ENCODE data around the gene GPR142.

GPR142 gene

GRCh38 chr17:74367206-74367605 is at the start of gene GPR142:
Gene GPR142 (plus strand): TSS chr17:74367506. CDS start chr17:74369541, 2,035 bp downstream.
- DNase-seq: no peak

- no peak for DNase-seq
These were observed 48.9 kb upstream of the GPR142 start for GRCh38 chr17:74318391-74318790.

GRCh38 chr17:74324521-74324920 is 42.8 kb upstream of the GPR142 start:
- DNase-seq: no peak

DNA sequence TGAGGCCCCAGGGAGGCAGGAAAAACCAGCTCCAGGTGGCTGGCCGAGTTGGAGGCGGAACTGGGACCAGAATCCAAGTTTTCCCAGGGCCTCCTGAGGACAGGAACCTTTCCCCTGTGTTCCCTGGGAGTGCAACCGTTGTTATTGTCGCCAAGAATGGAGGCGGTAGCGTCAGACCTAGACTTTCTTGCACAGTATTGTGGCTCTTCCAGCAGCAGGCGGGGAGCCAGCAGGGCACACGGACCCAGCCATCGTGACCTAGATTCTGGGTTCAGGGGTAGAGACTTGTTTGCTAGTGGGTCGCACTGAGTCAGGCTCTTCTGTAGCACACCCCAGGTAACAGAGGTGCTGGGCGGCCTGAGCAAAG is 41.9 kb upstream of the GPR142 start:
- DNase-seq: no peak

DNA sequence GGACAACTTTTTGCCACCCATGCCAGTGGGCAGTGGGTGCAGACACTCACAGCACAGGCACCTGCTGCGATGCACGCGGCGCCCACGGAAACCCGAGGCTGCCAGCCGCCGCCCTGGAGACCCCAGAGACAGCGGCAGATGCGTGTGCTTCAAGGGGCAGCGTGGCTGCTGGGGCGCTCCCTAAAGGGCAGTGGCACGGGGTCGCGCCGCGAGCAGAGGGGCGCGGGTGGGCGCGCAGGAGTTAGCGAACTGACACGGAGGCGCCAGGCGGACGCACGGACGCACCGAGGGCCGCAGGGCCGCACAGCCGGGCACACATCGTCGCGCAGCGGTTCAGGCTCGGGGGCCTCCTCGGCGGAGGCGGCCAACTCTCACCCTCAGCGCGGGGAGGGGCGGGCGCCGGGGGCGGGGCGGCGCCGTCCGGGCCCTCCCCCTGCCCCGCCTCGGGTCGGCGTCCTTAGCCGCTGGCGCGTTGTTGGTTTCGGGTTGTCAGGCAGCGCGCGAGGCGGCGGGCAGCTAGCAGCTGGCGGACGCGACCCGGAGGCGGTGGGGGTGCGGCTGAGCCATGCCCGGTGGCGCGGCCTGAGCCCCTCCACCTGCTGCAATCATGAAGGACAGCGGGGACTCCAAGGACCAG is 41.4 kb upstream of the GPR142 start, which contains the start of gene KIF19:
Gene KIF19, plus strand, starts transcription at position 484 of the 637 bp plus-strand sequence. Its CDS starts 124 bp downstream, at position 608.
- DNase-seq: no peak

GRCh38 chr17:74326506-74326905 is 40.8 kb upstream of the GPR142 start:
- DNase-seq: no peak

DNA sequence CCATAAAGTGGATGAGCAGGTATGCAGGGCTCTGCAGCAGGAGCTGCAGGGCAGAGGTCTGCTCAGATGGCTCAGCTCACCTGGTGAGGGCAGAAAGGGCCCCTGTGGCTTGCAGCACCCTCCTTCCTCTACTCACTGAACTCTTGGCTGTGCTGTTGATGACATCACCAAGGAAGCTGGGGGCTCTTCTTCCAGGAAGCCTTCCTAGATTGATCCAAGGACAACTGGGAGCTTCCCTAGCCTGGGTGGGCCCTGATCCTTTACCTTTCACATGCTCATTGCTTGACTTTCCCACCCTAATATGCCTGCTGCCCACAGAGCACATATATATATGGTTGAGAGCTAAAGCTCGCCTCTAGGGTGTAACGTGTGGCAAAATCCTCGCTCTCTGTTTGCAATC is 38.8 kb upstream of the GPR142 start:
- no peak for DNase-seq

- no peak for DNase-seq
These were observed 37.9 kb upstream of the GPR142 start for GRCh38 chr17:74329378-74329777.

DNA sequence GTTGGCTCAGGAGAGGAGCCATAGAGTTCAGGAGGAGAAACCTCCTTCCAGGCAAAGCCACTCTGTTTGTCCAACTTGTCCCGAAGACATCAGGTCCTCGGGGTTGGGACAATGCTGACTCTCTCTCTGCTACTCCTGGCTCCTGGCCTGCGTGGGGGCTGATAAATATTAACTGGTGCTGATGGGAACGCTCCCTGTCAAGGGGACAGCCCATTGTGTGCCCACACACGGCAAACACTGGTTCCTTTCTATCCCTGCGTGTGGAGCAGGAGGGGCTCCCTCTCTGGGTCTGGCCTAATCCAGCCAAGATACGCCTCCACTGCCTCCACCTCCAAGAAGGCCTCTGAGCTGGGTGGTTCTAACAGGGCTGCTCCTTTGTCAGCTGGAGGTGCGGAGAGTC is 36.9 kb upstream of the GPR142 start:
- DNase-seq: no peak

- no peak for DNase-seq
These were observed 35.2 kb upstream of the GPR142 start for GRCh38 chr17:74332017-74332650.

DNA sequence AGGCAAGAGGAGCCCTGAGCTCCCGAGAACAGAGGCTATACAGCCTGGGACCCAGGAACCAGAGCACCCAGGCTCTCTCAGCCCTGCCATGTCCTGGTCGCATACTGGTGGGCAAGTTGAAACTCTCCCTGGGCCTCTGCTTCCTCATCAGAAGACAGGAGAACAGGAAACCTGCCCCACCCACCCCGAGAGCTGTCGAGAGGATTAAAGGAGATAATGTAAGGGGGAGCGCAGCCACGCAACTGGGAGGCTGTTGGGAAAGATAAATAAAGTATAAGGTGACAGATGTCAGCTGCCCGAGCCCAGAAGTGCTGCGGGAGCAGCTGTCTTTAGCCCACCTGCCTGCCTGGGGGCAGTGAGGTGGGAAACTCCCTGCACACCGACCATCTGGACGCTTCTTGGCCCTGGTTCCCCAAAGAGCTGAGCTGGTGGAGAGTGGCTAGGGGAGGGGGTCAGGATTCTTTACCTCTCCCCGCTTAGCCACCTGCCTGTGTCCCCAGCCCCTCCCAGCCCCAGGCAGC is 34.5 kb upstream of the GPR142 start:
- peak; percentile 68 for DNase-seq

DNA sequence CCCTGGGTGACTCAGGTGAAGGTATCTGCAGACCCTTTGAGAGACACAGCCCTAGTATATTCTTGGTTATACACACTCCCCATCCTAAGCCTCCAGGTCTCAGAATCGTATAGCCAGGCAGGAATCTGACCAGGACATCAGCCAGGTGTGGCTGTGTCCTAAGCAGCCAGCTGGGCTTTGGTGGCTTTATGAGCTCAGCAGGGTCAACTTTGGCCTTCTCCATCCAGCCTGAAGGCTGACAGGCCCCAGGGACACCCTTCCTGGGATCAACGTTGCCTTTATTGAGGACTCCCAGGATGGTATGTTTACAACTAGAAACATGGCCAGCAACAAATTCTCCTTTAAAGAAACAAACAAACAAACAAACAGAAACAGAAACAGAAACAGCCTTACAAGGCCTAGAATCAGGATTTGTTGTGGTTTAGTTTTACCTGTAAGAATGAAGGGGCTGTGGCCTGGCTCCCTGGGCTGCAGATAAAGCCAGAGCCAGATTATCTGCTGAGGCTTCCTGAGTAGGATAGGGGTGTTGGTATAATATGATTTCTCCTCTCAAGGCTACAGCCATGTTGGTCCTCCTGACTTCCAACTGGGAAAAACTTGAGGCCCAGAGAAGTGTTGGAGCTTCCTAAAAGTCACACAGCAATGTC is 32.8 kb upstream of the GPR142 start:
- no peak for DNase-seq

GRCh38 chr17:74335529-74336062 is 31.7 kb upstream of the GPR142 start:
- no peak for DNase-seq

- DNase-seq: no peak
These were observed 31.0 kb upstream of the GPR142 start for GRCh38 chr17:74336307-74336706.

DNA sequence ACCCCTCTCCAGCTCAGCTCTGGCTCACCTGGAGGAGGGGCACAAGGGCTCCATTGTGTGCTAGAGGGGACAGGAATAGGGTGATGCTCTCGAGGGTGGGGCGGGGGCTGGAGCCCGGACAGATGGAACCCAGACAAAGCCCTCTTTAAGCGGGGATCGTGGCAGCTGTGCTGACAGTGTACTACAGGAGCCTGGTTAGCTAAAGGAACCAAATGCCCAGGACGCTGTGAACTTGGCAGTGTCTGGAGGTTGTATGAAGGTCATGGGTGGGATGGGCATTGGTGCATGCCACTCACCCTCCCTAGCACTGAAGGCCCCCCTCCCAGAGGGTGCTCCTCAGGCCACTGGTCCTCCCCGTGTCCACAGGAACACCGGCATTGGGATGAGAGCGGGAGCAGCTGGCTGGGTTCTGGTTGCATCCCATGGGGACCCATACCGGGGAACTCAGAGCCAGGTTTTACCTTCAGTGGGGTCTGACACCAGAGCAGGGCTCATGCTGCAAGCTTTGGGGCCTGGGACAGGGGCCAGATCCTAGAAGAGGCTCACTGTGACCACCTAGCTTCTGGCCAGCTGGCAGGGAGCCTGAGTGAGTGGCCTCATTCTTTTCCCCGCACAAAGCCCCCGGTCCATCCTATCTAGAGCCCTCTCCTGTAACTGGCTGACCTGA is 29.3 kb upstream of the GPR142 start:
- no peak for DNase-seq

- no peak for DNase-seq
These were observed 27.6 kb upstream of the GPR142 start for GRCh38 chr17:74339537-74340195.

DNA sequence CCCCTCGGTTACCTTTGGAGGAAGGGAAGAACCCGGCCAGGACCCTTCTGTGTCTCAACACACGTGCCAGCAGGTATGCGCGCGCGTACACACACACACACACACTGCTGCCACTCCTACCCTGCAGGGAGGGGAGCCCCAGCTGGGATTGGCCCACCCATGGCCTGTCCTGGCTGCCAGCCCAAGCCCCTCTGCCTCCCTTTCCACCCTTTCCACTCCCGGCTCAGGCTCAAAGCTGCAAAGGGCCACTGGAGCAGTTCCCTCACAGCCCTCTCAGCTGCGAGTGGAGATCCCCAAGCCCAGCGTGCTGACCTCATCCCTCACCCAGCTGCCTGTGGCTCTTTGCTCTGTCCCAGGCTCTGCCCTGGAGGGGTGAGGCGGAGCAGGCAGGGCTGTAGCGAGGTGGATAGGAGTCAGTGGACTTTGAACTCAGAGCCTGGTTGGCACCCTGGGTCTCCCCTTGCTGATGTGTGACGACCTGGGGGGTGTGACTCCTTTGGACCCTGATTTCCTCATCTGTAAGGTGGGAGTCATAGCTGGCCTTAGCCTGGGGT is 26.8 kb upstream of the GPR142 start:
- no peak for DNase-seq

DNA sequence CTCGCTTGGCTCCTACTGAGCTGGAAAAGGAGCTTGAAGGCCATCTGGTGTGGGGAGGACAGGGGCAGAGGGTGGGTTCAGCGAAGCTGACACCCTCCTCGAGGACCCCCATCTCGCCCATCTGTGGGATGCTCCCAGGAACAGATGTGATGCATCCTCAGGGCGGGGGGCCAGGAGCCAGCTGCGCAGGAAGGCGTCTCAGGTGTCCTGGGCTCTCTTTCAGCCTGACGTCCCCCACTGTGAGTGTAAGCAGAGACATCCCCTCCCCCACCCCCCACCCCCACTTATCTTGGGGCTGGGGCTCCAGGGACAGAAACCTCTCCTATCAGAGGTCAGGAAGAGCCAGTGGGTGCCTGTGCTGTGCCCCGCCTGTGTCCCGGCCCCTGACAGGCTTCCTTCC is 25.1 kb upstream of the GPR142 start:
- DNase-seq: no peak

DNA sequence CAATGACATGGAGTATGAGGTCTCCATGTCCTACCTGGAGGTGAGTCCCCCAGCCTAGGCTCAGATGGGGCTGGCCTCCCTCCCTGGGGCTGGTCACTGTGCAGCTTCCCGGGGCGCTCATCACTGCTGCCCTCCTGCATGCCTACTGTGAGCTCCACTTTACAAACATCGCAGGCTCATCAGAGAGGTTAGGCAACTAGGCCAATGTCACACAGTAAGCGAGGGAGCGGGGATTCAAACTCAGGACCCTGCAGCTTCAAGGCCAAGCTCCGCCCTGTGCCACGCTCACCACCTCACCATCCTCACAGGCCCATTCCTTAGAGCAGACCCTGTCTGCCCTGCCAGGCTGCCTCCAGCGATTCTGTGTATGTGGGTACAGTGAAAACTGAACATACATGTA is 24.2 kb upstream of the GPR142 start:
- no peak for DNase-seq

DNA sequence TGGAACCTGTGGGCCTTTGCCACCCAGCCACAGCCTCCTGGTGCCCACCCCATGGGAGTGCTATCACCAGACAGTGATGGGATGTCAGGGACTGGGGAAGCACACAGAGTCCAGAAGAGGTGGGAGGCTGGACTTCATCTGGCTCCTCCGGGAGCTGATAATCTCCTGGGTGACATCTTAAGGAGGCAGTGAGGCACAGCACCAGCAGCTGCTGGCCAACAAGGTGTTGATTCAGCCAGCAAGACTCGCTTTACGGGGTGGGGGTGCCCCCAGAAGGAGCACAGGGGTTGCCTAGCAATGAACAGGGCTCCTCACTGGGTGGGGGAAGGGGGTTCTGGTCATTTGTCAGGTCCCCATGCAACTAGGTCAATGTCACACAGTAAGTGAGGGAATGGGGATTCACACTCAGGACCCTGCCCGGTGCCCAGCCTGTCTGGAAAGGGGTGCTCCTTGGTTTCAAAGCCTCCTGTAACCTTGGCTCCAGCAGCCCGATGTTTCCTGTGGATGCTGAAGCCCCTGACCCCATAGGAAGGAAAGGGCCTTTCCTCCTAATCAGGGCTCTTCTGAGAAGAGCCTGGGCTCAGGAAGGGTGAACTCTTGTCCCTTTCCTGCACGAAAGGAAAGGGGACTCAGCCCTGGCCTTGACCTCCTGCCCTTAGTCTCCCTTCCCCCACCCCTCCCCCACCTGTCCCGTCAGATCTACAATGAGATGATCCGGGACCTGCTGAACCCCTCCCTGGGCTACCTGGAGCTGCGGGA is 23.6 kb upstream of the GPR142 start:
- DNase-seq: no peak

GRCh38 chr17:74344658-74345057 is 22.6 kb upstream of the GPR142 start:
- DNase-seq: no peak

All from COR-L47 (cell line).